HepG2 (cell line): ENCODE results near the gene SLC13A5. TPM values are rescaled to one million over a fixed set of nuclear protein-coding genes. Genes with fewer than 3 reads are reported as not detected.

ENCODE experiments used
- FOXJ3 ChIP-seq: sonication (generic); formaldehyde crosslinking; IDR thresholded peaks from 2 replicates; pipeline ENCODE4 v1.4.0; 2020; ENCODE audit warnings: missing genetic modification reagents, mild to moderate bottlenecking, borderline replicate concordance
- JARID2 ChIP-seq: sonication (generic); formaldehyde crosslinking; IDR thresholded peaks from 2 replicates; pipeline ENCODE4 v1.8.1; 2023; ENCODE audit warnings: missing genetic modification reagents, inconsistent platforms; ENCODE audit not compliant: insufficient replicate concordance
- KDM3A ChIP-seq: IDR thresholded peaks from 2 replicates; pipeline ENCODE4 v1.6.1; 2018; ENCODE audit warnings: low read depth, missing compliant biosample characterization
- KLF11 ChIP-seq: IDR thresholded peaks from 2 replicates; pipeline ENCODE4 v1.6.1; 2016; ENCODE audit warnings: missing compliant biosample characterization
- KMT2A ChIP-seq: sonication (generic); formaldehyde crosslinking; IDR thresholded peaks from 2 replicates; pipeline ENCODE4 v1.4.0; 2020; ENCODE audit warnings: missing genetic modification reagents
- MXI1 ChIP-seq: IDR thresholded peaks from 3 replicates; pipeline ENCODE4 v1.6.1; 2012; ENCODE audit warnings: low read depth, low read length, inconsistent platforms, borderline replicate concordance
- RELA ChIP-seq: sonication (generic); formaldehyde crosslinking; IDR thresholded peaks from 2 replicates; pipeline ENCODE4 v1.4.0; 2020; ENCODE audit warnings: missing genetic modification reagents
- SRF ChIP-seq: IDR thresholded peaks from 2 replicates; pipeline ENCODE4 v1.6.1; 2011; ENCODE audit warnings: mild to moderate bottlenecking, low read depth, low read length, moderate library complexity
- TEAD3 ChIP-seq: optimal IDR thresholded peaks from 2 replicates; pipeline ENCODE3; 2016; ENCODE audit warnings: borderline replicate concordance
- ZFAT ChIP-seq: sonication (generic); formaldehyde crosslinking; conservative IDR thresholded peaks from 2 replicates; pipeline ENCODE4 v1.8.1; 2023; ENCODE audit warnings: missing genetic modification reagents, inconsistent platforms
- ZNF546 ChIP-seq: sonication (generic); formaldehyde crosslinking; conservative IDR thresholded peaks from 2 replicates; pipeline ENCODE4 v1.8.1; 2023; ENCODE audit warnings: mild to moderate bottlenecking, missing genetic modification reagents
- ZNF75D ChIP-seq: sonication (generic); formaldehyde crosslinking; IDR thresholded peaks from 2 replicates; pipeline ENCODE4 v1.8.1; 2023; ENCODE audit warnings: missing genetic modification reagents, mild to moderate bottlenecking, borderline replicate concordance
- ZNF781 ChIP-seq: sonication (generic); formaldehyde crosslinking; IDR thresholded peaks from 2 replicates; pipeline ENCODE4 v1.5.1; 2020; ENCODE audit warnings: borderline replicate concordance, mild to moderate bottlenecking, missing genetic modification reagents; ENCODE audit errors: not compliant biosample characterization
- ZNF790 ChIP-seq: sonication (generic); formaldehyde crosslinking; IDR thresholded peaks from 2 replicates; pipeline ENCODE4 v1.8.0; 2022; ENCODE audit warnings: missing genetic modification reagents, mild to moderate bottlenecking, borderline replicate concordance
- polyA plus RNA-seq, 8 experiments: library from polyadenylated mRNA; depleted of rRNA in 3 of 8; stranded (reverse) in 7 of 8; unstranded in 1 of 8; fragments of >200 nt; fragmentation: Illumina TruSeq in 4 of 8; extraction: Trizol in 4 of 8; gene quantifications; 2 replicates each; pipeline versions ENCODE4 v1.2.1 to v1.2.3, GENCODE V29; 2011 to 2016; ENCODE audit warnings: low read depth in 4 of 8, missing spikeins in 1 of 8, mixed read lengths in 1 of 8; ENCODE audit not compliant: insufficient read depth in 1 of 8
- total RNA-seq, 5 experiments: library from RNA; depleted of rRNA; stranded (reverse); fragments of >200 nt; fragmentation: Illumina TruSeq; extraction: Trizol; gene quantifications; 2 replicates each; pipeline ENCODE4 v1.2.3, GENCODE V29; 2016; ENCODE audit warnings: low read depth in 1 of 5
- TF ChIP-seq, protein P1 (sequence below): sonication (generic); formaldehyde crosslinking; IDR thresholded peaks from 2 replicates; pipeline ENCODE4 v1.4.0; 2020; ENCODE audit warnings: missing genetic modification reagents, borderline replicate concordance
- TF ChIP-seq, protein P2 (sequence below): sonication (generic); formaldehyde crosslinking; IDR thresholded peaks from 2 replicates; pipeline ENCODE4 v1.9.0; 2021; ENCODE audit warnings: missing genetic modification reagents, borderline replicate concordance
- TF ChIP-seq, protein P3 (sequence below): sonication (generic); formaldehyde crosslinking; IDR thresholded peaks from 2 replicates; pipeline ENCODE4 v1.5.1; 2020; ENCODE audit warnings: mild to moderate bottlenecking, moderate library complexity, missing genetic modification reagents
- TF ChIP-seq, protein P4 (sequence below): sonication (generic); formaldehyde crosslinking; IDR thresholded peaks from 2 replicates; pipeline ENCODE4 v1.5.0; 2020; ENCODE audit warnings: mild to moderate bottlenecking, missing genetic modification reagents, moderate library complexity

Gene SLC13A5
- total and polyA plus RNA-seq, 2 of the 13 experiments (the other 11 are each of a cell fraction or from before 2014, with no cell fraction given): 42.8 to 310 TPM

DNA sequence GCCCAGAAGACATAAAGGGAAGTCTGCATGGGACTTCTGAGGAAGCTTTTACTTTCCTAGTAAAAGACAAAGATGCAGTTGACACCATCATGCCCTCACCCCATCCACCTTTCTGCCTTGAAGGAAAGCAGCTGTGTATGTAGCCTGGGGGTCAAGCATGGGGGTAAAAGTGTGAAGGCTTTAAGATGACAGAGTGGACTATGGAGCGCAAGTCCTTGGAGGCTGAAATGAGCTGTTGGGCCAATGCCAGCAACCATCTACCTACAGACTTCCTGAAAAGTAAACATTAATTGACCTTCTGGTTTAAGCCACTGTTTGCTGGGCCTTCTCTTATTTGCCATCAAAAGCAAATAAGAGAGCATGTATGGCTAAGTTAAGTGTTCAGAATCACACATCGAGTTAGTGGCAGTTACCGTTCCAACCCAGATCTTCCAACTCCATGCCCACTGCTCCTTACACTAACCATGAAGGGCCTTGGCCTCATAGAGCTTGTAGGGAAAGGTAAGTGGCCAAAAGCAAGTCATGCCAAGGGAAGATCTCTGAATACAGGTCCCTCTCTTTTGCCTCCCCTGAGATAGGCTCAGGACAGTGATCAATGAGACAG is 30.0 kb downstream of the SLC13A5 start (continued):
- TF ChIP-seq, protein P1, sequence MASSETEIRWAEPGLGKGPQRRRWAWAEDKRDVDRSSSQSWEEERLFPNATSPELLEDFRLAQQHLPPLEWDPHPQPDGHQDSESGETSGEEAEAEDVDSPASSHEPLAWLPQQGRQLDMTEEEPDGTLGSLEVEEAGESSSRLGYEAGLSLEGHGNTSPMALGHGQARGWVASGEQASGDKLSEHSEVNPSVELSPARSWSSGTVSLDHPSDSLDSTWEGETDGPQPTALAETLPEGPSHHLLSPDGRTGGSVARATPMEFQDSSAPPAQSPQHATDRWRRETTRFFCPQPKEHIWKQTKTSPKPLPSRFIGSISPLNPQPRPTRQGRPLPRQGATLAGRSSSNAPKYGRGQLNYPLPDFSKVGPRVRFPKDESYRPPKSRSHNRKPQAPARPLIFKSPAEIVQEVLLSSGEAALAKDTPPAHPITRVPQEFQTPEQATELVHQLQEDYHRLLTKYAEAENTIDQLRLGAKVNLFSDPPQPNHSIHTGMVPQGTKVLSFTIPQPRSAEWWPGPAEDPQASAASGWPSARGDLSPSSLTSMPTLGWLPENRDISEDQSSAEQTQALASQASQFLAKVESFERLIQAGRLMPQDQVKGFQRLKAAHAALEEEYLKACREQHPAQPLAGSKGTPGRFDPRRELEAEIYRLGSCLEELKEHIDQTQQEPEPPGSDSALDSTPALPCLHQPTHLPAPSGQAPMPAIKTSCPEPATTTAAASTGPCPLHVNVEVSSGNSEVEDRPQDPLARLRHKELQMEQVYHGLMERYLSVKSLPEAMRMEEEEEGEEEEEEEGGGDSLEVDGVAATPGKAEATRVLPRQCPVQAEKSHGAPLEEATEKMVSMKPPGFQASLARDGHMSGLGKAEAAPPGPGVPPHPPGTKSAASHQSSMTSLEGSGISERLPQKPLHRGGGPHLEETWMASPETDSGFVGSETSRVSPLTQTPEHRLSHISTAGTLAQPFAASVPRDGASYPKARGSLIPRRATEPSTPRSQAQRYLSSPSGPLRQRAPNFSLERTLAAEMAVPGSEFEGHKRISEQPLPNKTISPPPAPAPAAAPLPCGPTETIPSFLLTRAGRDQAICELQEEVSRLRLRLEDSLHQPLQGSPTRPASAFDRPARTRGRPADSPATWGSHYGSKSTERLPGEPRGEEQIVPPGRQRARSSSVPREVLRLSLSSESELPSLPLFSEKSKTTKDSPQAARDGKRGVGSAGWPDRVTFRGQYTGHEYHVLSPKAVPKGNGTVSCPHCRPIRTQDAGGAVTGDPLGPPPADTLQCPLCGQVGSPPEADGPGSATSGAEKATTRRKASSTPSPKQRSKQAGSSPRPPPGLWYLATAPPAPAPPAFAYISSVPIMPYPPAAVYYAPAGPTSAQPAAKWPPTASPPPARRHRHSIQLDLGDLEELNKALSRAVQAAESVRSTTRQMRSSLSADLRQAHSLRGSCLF (CRISPR knock-in tag): no peak
- no peak for TF ChIP-seq ZNF546 (CRISPR knock-in tag)
- TF ChIP-seq, protein P2, sequence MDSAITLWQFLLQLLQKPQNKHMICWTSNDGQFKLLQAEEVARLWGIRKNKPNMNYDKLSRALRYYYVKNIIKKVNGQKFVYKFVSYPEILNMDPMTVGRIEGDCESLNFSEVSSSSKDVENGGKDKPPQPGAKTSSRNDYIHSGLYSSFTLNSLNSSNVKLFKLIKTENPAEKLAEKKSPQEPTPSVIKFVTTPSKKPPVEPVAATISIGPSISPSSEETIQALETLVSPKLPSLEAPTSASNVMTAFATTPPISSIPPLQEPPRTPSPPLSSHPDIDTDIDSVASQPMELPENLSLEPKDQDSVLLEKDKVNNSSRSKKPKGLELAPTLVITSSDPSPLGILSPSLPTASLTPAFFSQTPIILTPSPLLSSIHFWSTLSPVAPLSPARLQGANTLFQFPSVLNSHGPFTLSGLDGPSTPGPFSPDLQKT (CRISPR knock-in tag): no peak
- no peak for TF ChIP-seq TEAD3 (CRISPR knock-in tag)
- TF ChIP-seq ZFAT (CRISPR knock-in tag): no peak
- no peak for TF ChIP-seq JARID2 (CRISPR knock-in tag)
- peak; percentile 64; the same call in 1 of the 2 replicates for TF ChIP-seq FOXJ3 (CRISPR knock-in tag)
- TF ChIP-seq ZNF790: no peak
- no peak for TF ChIP-seq ZNF75D (CRISPR knock-in tag)
- TF ChIP-seq, protein P3, sequence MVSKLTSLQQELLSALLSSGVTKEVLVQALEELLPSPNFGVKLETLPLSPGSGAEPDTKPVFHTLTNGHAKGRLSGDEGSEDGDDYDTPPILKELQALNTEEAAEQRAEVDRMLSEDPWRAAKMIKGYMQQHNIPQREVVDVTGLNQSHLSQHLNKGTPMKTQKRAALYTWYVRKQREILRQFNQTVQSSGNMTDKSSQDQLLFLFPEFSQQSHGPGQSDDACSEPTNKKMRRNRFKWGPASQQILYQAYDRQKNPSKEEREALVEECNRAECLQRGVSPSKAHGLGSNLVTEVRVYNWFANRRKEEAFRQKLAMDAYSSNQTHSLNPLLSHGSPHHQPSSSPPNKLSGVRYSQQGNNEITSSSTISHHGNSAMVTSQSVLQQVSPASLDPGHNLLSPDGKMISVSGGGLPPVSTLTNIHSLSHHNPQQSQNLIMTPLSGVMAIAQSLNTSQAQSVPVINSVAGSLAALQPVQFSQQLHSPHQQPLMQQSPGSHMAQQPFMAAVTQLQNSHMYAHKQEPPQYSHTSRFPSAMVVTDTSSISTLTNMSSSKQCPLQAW (CRISPR knock-in tag): 0 out of 2 replicates have a peak, but pooled peaks have one; percentile 44
- TF ChIP-seq, protein P4, sequence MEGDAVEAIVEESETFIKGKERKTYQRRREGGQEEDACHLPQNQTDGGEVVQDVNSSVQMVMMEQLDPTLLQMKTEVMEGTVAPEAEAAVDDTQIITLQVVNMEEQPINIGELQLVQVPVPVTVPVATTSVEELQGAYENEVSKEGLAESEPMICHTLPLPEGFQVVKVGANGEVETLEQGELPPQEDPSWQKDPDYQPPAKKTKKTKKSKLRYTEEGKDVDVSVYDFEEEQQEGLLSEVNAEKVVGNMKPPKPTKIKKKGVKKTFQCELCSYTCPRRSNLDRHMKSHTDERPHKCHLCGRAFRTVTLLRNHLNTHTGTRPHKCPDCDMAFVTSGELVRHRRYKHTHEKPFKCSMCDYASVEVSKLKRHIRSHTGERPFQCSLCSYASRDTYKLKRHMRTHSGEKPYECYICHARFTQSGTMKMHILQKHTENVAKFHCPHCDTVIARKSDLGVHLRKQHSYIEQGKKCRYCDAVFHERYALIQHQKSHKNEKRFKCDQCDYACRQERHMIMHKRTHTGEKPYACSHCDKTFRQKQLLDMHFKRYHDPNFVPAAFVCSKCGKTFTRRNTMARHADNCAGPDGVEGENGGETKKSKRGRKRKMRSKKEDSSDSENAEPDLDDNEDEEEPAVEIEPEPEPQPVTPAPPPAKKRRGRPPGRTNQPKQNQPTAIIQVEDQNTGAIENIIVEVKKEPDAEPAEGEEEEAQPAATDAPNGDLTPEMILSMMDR (CRISPR knock-in tag): no peak
- no peak for TF ChIP-seq SRF
- TF ChIP-seq MXI1: no peak
- no peak for TF ChIP-seq KDM3A (CRISPR knock-in tag)
- no peak for TF ChIP-seq KLF11
- TF ChIP-seq RELA (CRISPR knock-in tag): no peak
- TF ChIP-seq KMT2A: no peak
- TF ChIP-seq ZNF781 (CRISPR knock-in tag): peak; percentile 60
